ENCODE results near the gene SNAP47. TPM values are rescaled to one million over a fixed set of nuclear protein-coding genes. Genes with fewer than 3 reads are reported as not detected.

SNAP47 gene
- total and polyA plus RNA-seq, 2 experiments from 2014 or later: 29.3 to 40.1 TPM

DNA sequence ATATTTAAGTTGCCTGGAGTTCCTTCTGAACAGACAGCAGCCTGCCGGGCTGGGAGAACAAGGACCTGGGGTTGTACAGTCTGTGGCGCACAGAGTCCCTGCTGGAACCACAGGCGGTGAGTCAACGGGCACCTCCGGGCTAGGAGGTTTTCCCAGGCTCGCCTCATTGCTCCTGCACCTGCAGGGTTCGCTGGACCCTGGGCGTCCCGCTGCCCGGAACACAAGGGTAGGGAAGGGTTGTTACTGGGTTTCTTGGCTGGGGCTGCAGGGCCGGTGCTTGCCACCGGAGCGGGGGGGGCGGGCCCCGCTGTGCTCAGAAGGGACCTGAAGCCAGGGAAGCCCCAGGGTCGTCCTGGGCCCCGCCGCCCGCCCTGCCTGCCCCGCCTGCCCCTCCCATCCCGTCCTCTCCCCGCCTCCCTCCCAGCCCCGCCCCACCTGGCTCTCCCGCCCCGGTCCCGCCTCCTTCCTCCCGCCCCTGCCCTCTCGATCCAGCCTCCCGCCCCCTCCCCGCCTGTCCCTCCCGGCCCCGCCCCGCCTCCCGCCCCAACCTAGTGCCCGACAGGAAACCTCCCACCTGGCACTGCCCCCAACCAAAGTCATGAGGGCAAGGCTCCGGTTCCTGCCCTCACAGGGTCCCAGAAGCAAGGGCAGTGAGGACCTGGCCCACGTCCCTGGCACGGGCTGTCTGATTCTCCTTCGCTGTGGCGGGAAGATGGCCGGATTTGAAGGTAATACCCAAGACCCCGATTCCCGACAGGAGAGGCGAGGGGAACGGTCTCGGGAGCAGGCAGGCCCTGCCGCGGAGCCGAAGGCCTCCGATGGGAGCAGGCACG, 7.0 kb upstream of the SNAP47 start:
- Histone ChIP-seq H3K9me2 (ENCODE audit: insufficient read depth) (no peaks in the 10 kb centered on the region), H3K27me3 (replicated peaks; ENCODE audit: insufficient read depth) (no peaks in the 10 kb centered on the region), H3K4me2 (ENCODE audit: unreplicated experiment) (peak overlapping the region; percentile 71), H3F3A (ENCODE audit: insufficient read depth) (no peaks in the 10 kb centered on the region), H3K4me1 (ENCODE audit: insufficient read depth) (no peaks in the 10 kb centered on the region; the same call in 1 of the 2 replicates), H3K27ac (no peak overlapping the region), H3K36me3 (ENCODE audit: low read depth) (peaks cover 3% of the 10 kb centered on the region; the same call in 1 of the 2 replicates), H2AFZ (no peak overlapping the region; the same call in 1 of the 2 replicates), H3K9ac (peak overlapping the region; percentile 47; the same call in 1 of the 2 replicates), H3K79me2 (ENCODE audit: insufficient read depth) (peaks cover 5% of the 10 kb centered on the region), H4K20me1 (ENCODE audit: insufficient read depth) (no peaks in the 10 kb centered on the region), H3K4me3 (peak overlapping the region; percentile 64), H3K9me3 (ENCODE audit: low read depth) (no peaks in the 10 kb centered on the region)
- in situ Hi-C loops (cut with MboI): no loop called here
- no peak for TF ChIP-seq EZH2phosphoT487 (IDR thresholded peaks at IDR 0.05; ENCODE audit: insufficient read depth, low read depth)
- no peak for TF ChIP-seq EZH2 (IDR thresholded peaks at IDR 0.05; ENCODE audit: insufficient read depth, poor library complexity, severe bottlenecking)
- DNase-seq: peak; percentile 66
- WGBS, 2 experiments (ENCODE audit: low coverage in 1 of 2, low lambda C conversion rate in 2 of 2, missing lambda C conversion rate in 2 of 2): 1 to 4% methylated on average over 29 to 50 of the region's 51 CpGs

DNA sequence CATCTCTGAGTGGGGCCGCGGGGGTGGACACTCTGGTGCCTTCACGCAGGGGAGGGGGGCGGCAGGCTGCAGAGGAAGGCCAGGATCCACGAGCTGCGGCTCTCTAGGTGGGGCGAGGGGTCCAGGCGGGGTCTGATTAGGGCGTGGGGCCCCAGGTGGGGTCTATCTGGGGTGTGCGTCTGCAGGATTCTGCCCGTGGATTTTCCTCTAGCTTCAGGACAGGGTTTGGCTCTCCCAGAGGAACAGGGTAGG, 6.4 kb upstream of the SNAP47 start:
- no peaks in the 10 kb centered on the region for H3F3A ChIP-seq (ENCODE audit: insufficient read depth)
- peak overlapping the region; percentile 71 for H3K4me2 ChIP-seq (ENCODE audit: unreplicated experiment)
- no peaks in the 10 kb centered on the region for H3K9me2 ChIP-seq (ENCODE audit: insufficient read depth)
- no peak overlapping the region; the same call in 1 of the 2 replicates for H2AFZ ChIP-seq
- H3K4me3 ChIP-seq: peak overlapping the region; percentile 64
- peaks cover 1% of the 10 kb centered on the region; the same call in 1 of the 2 replicates for H3K4me1 ChIP-seq (ENCODE audit: insufficient read depth)
- H3K27ac ChIP-seq: no peak overlapping the region
- peak; percentile 20 for DNase-seq
- no peaks in the 10 kb centered on the region for H3K9me3 ChIP-seq (ENCODE audit: low read depth)
- H4K20me1 ChIP-seq (ENCODE audit: insufficient read depth): no peaks in the 10 kb centered on the region
- H3K79me2 ChIP-seq (ENCODE audit: insufficient read depth): peaks cover 10% of the 10 kb centered on the region
- H3K36me3 ChIP-seq (ENCODE audit: low read depth): peaks cover 3% of the 10 kb centered on the region; the same call in 1 of the 2 replicates
- WGBS, 2 experiments (ENCODE audit: low coverage in 1 of 2, low lambda C conversion rate in 2 of 2, missing lambda C conversion rate in 2 of 2): 1 to 6% methylated on average over 2 to 11 of the region's 11 CpGs
- in situ Hi-C loops (cut with MboI): no loop called here
- H3K27me3 ChIP-seq (replicated peaks; ENCODE audit: insufficient read depth): no peaks in the 10 kb centered on the region
- no peak for TF ChIP-seq EZH2 (IDR thresholded peaks at IDR 0.05; ENCODE audit: insufficient read depth, poor library complexity, severe bottlenecking)
- no peak for TF ChIP-seq EZH2phosphoT487 (IDR thresholded peaks at IDR 0.05; ENCODE audit: insufficient read depth, low read depth)
- peak overlapping the region; percentile 47; the same call in 1 of the 2 replicates for H3K9ac ChIP-seq

DNA sequence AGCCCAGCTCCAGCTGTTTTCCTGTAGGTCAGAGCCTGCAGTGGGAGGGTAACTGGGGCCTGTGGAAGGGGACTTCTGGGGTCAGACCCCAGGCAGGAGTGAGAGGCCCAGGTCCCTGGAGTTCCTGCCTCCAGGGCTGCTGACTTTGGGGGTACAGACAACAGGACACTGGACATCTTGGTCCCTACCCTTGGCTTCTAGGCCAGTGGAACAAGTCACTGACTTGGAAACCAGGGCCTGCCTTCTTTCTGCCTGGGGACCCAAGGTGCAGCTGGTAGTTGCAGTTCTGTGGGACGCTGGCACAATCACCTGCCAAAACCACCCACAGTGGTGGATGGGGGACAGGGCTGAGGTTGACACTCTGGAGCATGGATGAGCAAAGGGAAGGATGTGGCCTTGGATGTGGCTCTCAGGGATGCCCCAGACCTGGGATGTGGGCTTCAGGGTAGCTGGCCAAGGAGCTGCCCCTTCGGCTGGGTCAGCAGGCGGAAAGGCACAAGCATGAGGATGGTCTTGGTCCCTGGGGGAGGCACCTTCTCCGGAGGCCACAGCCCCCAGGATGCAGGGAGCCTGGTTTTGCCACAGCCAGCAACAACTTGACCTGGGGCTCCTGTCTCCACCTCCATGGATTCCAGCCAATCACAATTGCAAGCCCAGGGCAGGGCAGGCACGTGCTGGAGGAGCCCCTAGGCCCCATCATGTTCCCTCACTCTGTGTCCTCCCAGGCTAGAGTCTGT, 5.9 kb upstream of the SNAP47 start:
- H3K4me2 ChIP-seq (ENCODE audit: unreplicated experiment): peak overlapping the region; percentile 71
- H3K9me3 ChIP-seq (ENCODE audit: low read depth): no peaks in the 10 kb centered on the region
- 20 to 33% methylated on average over 5 of the region's 5 CpGs for WGBS, 2 experiments (ENCODE audit: low coverage in 1 of 2, low lambda C conversion rate in 2 of 2, missing lambda C conversion rate in 2 of 2)
- no peak for DNase-seq
- H3K27me3 ChIP-seq (replicated peaks; ENCODE audit: insufficient read depth): no peaks in the 10 kb centered on the region
- peak overlapping the region; percentile 64 for H3K4me3 ChIP-seq
- TF ChIP-seq EZH2 (IDR thresholded peaks at IDR 0.05; ENCODE audit: insufficient read depth, poor library complexity, severe bottlenecking): no peak
- no peak for TF ChIP-seq EZH2phosphoT487 (IDR thresholded peaks at IDR 0.05; ENCODE audit: insufficient read depth, low read depth)
- H3K27ac ChIP-seq: no peak overlapping the region
- H2AFZ ChIP-seq: no peak overlapping the region
- in situ Hi-C loops (cut with MboI): no loop called here
- peaks cover 15% of the 10 kb centered on the region for H3K79me2 ChIP-seq (ENCODE audit: insufficient read depth)
- no peaks in the 10 kb centered on the region for H4K20me1 ChIP-seq (ENCODE audit: insufficient read depth)
- peak overlapping the region; percentile 47; the same call in 1 of the 2 replicates for H3K9ac ChIP-seq
- H3K9me2 ChIP-seq (ENCODE audit: insufficient read depth): no peaks in the 10 kb centered on the region
- H3K36me3 ChIP-seq (ENCODE audit: low read depth): peaks cover 3% of the 10 kb centered on the region; the same call in 1 of the 2 replicates
- no peaks in the 10 kb centered on the region for H3F3A ChIP-seq (ENCODE audit: insufficient read depth)
- H3K4me1 ChIP-seq (ENCODE audit: insufficient read depth): peaks cover 4% of the 10 kb centered on the region; the same call in 1 of the 2 replicates

DNA sequence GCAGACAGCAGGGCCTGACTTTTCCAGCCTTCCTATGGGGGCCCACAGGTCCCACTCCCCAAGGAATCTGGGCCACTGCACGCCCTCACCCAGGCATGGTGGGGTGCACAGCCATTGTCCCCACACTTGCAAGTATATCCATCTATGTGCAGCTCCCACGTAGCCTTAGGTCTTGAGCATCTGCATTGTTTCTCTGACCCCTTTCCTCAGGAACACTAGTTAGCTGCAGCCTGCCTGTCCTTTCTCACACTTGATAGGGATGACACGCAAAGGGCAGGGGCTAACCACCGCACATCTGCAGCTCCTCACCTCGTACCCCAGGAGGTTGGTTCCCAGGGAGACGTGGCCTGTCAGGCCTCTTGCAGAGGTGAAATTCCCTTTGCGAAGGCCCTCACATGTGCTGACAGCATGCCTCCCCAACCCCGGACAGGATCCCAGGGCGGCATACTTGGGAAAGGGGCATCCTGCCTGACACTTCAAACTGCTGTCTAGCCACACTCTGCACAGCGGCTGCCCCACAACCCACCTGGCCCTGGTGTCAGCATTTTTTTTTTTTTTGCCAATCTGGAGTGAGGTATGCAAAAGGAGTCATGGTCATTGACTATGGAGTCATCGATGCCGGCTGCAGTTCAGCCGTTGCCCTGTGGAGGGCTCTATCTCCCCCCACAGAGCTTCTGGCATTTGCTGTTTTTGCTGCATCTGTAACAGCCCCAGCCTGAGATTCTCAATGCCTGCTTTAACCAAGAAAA, 5.2 kb upstream of the SNAP47 start:
- H3K4me2 ChIP-seq (ENCODE audit: unreplicated experiment): no peak overlapping the region
- in situ Hi-C loops (cut with MboI): no loop called here
- H2AFZ ChIP-seq: no peak overlapping the region
- no peak overlapping the region for H3K27ac ChIP-seq
- peaks cover 4% of the 10 kb centered on the region; the same call in 1 of the 2 replicates for H3K4me1 ChIP-seq (ENCODE audit: insufficient read depth)
- H3K27me3 ChIP-seq (replicated peaks; ENCODE audit: insufficient read depth): no peaks in the 10 kb centered on the region
- no peak overlapping the region for H3K4me3 ChIP-seq
- no peaks in the 10 kb centered on the region for H3K9me2 ChIP-seq (ENCODE audit: insufficient read depth)
- H3F3A ChIP-seq (ENCODE audit: insufficient read depth): no peaks in the 10 kb centered on the region
- peak; percentile 83 for DNase-seq
- 19 to 21% methylated on average over 13 of the region's 13 CpGs for WGBS, 2 experiments (ENCODE audit: low coverage in 1 of 2, low lambda C conversion rate in 2 of 2, missing lambda C conversion rate in 2 of 2)
- TF ChIP-seq EZH2phosphoT487 (IDR thresholded peaks at IDR 0.05; ENCODE audit: insufficient read depth, low read depth) (no peak), EZH2 (IDR thresholded peaks at IDR 0.05; ENCODE audit: insufficient read depth, poor library complexity, severe bottlenecking) (no peak)
- peaks cover 3% of the 10 kb centered on the region; the same call in 1 of the 2 replicates for H3K36me3 ChIP-seq (ENCODE audit: low read depth)
- no peaks in the 10 kb centered on the region for H4K20me1 ChIP-seq (ENCODE audit: insufficient read depth)
- H3K9me3 ChIP-seq (ENCODE audit: low read depth): no peaks in the 10 kb centered on the region
- H3K9ac ChIP-seq: no peak overlapping the region
- H3K79me2 ChIP-seq (ENCODE audit: insufficient read depth): peaks cover 22% of the 10 kb centered on the region

All from GM23248 (cell line).